GM12865 (cell line): ENCODE data around the gene BECN2.

Experiments used
- DNase-seq: peaks from one replicate; pipeline ENCODE4 v3.0.0; 2010; ENCODE audit warnings: low read depth
- H3K4me3 ChIP-seq: 2 replicates; pipeline ENCODE4 v1.5.1; 2011; ENCODE audit warnings: mild to moderate bottlenecking, low read depth, low read length, control low read depth
- TF ChIP-seq, protein P1 (sequence below): IDR thresholded peaks from 2 replicates; pipeline ENCODE4 v1.5.1; 2011; ENCODE audit warnings: low read length, control low read depth, low read depth, inconsistent platforms; ENCODE audit not compliant: insufficient read depth; ENCODE audit errors: missing control alignments

BECN2 gene

DNA sequence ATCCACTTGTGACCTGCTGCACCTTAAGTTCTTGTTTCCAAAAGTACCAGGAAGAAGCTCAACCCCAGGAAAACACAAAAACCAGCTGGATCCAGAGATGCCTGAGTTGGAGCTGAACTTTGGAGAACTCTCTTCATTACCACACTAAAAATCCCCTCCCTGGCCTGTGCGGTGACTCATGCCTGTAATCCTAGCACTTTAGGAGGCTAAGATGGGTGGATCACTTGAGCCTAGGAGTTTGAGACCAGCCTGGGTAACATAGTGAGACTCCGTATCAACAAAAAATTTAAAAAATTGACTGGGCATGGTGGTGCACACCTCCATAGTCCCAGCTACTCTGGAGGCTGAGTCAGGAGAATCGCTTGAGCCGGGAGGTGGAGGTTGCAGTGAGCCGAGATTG lies 35.2 kb downstream of the BECN2 start:
- TF ChIP-seq, protein P1, sequence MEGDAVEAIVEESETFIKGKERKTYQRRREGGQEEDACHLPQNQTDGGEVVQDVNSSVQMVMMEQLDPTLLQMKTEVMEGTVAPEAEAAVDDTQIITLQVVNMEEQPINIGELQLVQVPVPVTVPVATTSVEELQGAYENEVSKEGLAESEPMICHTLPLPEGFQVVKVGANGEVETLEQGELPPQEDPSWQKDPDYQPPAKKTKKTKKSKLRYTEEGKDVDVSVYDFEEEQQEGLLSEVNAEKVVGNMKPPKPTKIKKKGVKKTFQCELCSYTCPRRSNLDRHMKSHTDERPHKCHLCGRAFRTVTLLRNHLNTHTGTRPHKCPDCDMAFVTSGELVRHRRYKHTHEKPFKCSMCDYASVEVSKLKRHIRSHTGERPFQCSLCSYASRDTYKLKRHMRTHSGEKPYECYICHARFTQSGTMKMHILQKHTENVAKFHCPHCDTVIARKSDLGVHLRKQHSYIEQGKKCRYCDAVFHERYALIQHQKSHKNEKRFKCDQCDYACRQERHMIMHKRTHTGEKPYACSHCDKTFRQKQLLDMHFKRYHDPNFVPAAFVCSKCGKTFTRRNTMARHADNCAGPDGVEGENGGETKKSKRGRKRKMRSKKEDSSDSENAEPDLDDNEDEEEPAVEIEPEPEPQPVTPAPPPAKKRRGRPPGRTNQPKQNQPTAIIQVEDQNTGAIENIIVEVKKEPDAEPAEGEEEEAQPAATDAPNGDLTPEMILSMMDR, result no peak
- DNase-seq, result no peak
- no peak overlapping the region for H3K4me3 ChIP-seq

DNA sequence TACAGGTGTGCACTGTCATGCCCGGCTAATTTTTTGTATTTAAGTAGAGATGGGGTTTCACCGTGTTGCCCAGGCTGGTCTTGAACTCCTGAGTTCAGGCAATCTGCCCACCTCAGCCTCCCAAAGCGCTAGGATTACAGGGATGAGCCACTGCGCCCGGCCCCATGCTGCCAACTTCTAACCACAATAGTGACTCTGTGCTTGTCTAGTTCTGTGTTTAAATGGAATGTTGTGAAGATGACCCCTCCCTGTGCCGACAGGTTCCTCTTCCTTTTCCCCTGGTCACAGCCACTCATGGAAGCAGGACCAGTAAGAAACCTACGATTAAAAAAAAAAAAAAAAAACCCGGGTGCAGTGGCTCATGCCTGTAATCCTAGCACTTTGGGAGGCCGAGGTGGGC lies 36.6 kb downstream of the BECN2 start:
- TF ChIP-seq, protein P1, result no peak
- no peak for DNase-seq
- no peak overlapping the region for H3K4me3 ChIP-seq

DNA sequence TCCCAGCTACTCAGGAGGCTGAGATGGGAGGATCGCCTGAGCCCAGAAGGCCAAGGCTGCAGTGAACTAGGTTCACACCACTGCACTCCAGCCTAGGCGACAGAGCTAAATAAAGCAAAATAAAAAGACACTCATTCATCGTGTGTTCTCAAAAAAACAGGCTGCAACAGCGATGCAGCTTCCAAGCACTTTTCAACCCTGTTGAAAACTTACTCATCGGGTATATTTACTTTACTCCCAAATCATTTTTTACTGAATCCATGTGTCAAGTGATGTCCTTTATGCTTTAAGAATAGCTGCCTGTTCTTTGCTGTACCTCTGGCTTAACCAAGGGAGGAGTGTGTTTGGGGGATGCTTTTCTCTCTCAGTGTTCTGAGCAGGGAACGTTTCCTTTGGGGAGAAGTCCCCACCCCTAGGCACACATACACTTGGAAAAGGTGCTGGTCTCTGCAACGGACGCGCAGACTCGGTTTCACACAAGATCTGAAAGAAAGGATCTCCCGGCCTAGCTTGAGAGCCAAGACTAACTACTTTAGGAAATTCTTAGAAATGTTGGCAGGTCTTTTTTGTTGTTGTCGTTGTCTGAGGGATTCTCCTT lies 39.9 kb downstream of the BECN2 start:
- DNase-seq, result no peak
- TF ChIP-seq, protein P1, result no peak
- no peak overlapping the region for H3K4me3 ChIP-seq

DNA sequence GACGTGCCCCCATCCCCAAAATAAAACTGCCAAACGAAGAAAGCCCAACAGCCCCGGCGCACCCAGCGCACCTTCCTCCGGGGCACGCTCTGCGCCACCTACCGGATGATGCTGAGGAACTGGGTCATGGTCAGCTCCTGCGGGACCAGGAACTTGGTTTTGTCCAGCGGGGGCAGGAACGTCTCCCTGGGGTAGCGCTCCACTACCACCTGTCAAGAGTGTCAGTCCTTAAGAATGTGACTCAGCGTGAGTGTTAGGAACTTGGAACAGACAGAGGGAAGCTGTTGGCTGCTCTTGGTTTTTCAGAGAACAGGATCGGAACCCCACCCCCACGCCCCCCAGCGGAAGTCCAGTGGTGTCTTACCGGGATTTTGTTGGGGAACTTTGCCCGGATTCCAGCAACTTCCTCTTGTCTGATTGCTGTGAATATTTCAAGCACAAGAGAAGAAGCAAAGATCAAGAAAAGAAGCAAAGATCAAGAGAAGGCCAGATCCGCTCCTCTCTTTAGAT lies 40.9 kb downstream of the BECN2 start:
- DNase-seq, result peak; percentile 65
- TF ChIP-seq, protein P1, result peak; percentile 79
- peak overlapping the region; percentile 37 for H3K4me3 ChIP-seq

DNA sequence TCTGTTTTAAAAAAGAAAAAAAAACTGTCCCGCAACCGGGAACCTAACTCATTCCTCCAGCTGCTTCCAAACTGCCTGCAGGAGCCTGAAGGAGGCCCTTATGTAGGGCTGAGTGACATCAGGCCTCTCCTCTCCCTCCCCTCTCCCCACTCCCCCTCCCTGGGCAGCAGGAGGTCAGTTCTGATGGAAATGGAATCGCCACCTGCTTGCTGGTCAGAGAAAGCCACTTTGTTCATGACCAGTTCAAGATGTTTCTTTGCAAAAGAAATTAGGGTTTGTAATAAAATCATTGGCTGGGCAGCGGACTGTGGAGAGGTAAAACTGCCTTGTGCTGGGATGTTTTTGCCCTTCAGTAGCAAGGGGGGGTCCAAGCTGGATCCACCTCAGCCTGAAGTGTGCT lies 41.5 kb downstream of the BECN2 start, which contains the start of gene MAP1LC3C:
Gene MAP1LC3C, minus strand, starts transcription at position 73 of the 400 bp plus-strand sequence. CDS start 90 bp downstream, outside the sequence.
- peak within 1 kb of the TSS; percentile 37 for H3K4me3 ChIP-seq
- TF ChIP-seq, protein P1, result no peak
- DNase-seq, result no peak

DNA sequence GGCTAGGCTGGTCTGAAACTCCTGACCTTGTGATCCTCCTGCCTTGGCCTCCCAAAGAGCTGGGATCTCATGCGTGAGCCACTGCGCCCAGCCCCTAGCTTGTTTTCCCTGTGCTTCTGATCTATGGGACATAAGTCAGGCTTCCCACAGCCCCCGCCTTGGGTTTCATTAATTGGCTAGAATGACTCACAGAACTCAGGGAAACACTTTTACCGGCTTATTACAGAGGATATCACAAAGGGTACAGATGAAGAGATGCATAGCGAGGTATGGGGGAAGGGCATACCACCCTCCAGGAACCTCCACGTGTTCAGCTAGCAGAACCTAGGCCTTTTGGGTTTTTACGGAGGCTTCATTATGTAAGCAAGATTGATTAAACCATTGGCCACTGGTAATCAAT lies 42.9 kb downstream of the BECN2 start:
- TF ChIP-seq, protein P1, result no peak
- no peak overlapping the region for H3K4me3 ChIP-seq
- DNase-seq, result no peak

DNA sequence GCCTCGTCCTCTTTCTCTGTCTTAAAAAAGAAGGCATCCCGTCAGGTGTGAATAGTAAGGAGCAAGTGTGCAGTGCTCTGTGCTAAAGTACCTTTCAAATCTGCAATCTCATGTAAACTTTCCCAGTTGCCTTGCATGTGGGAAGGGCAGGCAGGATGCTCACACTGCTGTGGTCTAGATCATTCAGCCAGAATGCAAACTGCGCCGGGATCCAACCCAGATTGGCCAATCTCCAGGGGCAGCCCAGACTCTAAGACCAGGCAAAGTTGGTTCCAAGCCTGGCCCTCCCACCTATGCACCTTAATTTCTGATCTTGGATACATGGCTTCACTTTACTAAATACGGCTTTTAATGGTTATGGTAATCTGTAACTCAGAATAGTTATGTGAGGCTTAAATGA lies 44.5 kb downstream of the BECN2 start:
- DNase-seq, result no peak
- H3K4me3 ChIP-seq, result no peak overlapping the region
- TF ChIP-seq, protein P1, result no peak
